C4-2B (cell line): ENCODE results near the gene MICU1.

ENCODE experiments used
- H3K27ac ChIP-seq: fragments of 450-650 bp; 2 replicates; pipeline ENCODE4 v1.5.1; 2017
- ZFX ChIP-seq: fragments of 450-650 bp; IDR thresholded peaks from 2 replicates; pipeline ENCODE4 v1.6.1; 2017
- TF ChIP-seq, protein P1 (sequence below): fragments of 450-650 bp; conservative IDR thresholded peaks from 2 replicates; pipeline ENCODE4 v1.5.1; 2017; ENCODE audit warnings: mild to moderate bottlenecking

The MICU1 gene

DNA sequence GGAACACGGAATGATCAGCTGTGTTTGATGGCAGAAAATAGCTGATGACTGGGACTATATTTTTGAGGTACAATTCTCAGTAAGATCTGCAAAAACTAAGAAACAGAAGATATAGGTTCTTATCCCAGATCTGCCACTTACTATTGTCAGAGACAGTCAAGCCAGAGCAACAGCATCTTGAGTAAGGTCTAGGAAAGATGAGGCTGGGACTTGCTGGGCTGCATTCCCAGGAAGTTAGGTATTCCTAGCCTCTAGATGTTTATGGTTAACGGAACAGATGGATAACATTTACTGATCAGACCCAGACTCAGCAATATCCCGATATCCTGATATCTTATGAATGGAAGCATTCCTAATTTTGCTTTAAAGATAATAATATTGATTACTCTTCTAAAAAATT, 202.5 kb downstream of the MICU1 start:
- H3K27ac ChIP-seq = no peak overlapping the region
- TF ChIP-seq, protein P1, sequence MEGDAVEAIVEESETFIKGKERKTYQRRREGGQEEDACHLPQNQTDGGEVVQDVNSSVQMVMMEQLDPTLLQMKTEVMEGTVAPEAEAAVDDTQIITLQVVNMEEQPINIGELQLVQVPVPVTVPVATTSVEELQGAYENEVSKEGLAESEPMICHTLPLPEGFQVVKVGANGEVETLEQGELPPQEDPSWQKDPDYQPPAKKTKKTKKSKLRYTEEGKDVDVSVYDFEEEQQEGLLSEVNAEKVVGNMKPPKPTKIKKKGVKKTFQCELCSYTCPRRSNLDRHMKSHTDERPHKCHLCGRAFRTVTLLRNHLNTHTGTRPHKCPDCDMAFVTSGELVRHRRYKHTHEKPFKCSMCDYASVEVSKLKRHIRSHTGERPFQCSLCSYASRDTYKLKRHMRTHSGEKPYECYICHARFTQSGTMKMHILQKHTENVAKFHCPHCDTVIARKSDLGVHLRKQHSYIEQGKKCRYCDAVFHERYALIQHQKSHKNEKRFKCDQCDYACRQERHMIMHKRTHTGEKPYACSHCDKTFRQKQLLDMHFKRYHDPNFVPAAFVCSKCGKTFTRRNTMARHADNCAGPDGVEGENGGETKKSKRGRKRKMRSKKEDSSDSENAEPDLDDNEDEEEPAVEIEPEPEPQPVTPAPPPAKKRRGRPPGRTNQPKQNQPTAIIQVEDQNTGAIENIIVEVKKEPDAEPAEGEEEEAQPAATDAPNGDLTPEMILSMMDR = no peak
- no peak for TF ChIP-seq ZFX

DNA sequence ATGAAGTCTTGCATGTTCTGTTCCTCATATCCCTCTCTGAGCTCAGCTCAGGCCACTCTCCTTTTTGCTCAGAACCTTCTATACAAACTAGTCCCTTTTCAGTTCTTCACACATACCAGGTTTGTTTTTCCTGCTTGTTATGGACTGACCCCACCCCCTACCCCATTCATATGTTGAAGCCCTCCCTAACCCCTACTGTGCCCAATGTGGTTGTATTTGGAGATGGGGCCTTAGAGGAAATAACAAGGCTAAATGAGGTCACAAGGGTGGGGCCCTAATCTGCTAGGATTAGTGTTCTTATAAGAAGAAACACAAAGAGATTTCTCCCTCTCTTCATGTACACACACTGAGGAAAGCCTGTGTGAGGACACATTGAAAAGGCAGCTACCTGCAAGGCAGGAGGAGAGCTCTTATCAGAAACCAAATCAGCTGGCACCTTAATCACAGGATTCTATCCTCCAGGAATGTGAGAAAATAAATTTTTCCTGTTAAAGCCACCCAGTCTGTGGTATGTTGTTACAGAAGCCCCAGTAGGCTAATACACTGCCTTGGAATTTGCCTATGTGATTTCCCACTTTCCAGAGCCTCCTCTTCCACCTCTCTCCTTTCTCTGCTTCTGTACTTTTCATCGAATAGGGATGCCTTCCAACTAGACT, 203.9 kb downstream of the MICU1 start:
- H3K27ac ChIP-seq = no peak overlapping the region
- TF ChIP-seq, protein P1 = no peak
- TF ChIP-seq ZFX = no peak

- TF ChIP-seq, protein P1 = no peak
- no peak for TF ChIP-seq ZFX
- H3K27ac ChIP-seq = no peak overlapping the region
These were observed 206.6 kb downstream of the MICU1 start for GRCh38 chr10:72419241-72419640.

DNA sequence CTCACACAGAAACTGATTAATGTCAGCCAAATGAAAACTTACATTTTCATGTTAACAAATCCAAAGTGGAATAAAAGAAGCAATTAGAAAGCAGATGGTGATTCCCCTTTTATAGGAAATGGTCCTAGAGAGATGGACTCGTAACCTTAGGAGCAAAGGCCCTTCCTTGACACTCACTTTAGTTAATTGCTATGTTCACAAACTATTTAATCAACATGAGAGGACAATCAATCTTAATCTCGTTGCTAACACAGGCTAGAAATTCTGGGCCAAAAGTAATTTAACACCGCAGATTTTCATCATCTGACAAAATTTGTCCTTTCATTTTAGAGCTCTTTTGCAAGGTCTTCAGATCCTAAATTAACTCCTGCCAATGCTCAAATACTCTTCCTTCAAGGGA, 207.2 kb downstream of the MICU1 start:
- no peak for TF ChIP-seq ZFX
- TF ChIP-seq, protein P1 = no peak
- H3K27ac ChIP-seq = no peak overlapping the region

DNA sequence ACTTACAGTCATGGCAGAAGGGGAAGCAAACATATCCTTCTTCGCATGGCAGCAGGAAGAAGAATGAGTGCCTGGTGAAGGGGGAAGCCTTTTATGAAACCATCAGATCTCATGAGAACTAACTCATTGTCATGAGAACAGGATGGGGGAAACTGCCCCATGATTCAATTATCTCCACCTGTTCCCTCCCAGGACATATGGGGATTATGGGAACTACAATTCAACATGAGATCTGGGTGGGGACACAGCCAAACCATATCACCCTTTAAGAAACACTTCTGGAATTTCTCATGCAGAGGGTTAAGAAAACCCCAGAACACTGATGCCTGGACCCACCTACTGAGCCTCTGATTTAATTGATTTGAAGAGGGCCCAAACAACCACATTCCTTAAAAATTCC, 207.9 kb downstream of the MICU1 start:
- H3K27ac ChIP-seq = no peak overlapping the region
- TF ChIP-seq, protein P1 = no peak
- no peak for TF ChIP-seq ZFX

- H3K27ac ChIP-seq = no peak overlapping the region
- no peak for TF ChIP-seq ZFX
- TF ChIP-seq, protein P1 = no peak
These were observed 209.2 kb downstream of the MICU1 start for GRCh38 chr10:72416661-72417060.

DNA sequence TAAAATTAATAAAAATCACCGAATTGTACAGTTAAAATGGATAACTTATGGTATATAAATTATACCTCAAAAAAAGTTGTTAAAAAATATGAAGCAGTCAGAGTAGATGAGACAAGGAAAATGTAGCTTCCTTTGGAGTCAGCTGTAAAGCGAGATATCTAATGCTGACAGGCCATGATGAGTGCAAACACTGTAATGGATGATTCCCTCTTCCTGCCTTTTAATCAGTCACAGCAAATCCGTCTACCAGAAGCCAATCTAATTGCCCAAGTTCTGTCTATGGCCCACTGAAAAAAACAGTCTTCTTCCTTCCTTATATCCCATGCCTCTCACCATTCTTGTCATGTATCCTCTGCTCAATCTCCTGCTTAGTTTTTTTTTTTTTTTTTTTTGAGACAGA, 211.2 kb downstream of the MICU1 start:
- TF ChIP-seq, protein P1 = no peak
- no peak for TF ChIP-seq ZFX
- no peak overlapping the region for H3K27ac ChIP-seq
